CD14-positive monocyte (primary cell): ENCODE measurements around the gene LRRFIP1. TPM values are rescaled to one million over a fixed set of nuclear protein-coding genes. Genes with fewer than 3 reads are reported as not detected.

ENCODE experiments used
- DNase-seq, 3 donors: peaks; one replicate each; pipeline ENCODE4 v3.0.0-alpha.2; 2011 to 2022
- H2AFZ ChIP-seq: 2 replicates; pipeline ENCODE4 v1.6.0; 2012; ENCODE audit warnings: mild to moderate bottlenecking, low read depth, low read length, inconsistent platforms; ENCODE audit not compliant: insufficient read depth, poor library complexity, severe bottlenecking
- H3K27ac ChIP-seq, 2 donors: 1 replicate in 1 of 2; 2 replicates in 1 of 2; pipeline ENCODE4 v1.5.1; 2012 to 2013; ENCODE audit warnings: low read length in 2 of 2, control low read depth in 1 of 2, inconsistent platforms in 1 of 2, low read depth in 1 of 2, mild to moderate bottlenecking in 1 of 2
- H3K27me3 ChIP-seq, 2 donors: one replicate each; pipeline versions ENCODE4 v1.6.0 to v1.6.1; 2011 to 2013; ENCODE audit warnings: low read length in 2 of 2; ENCODE audit not compliant: control insufficient read depth in 2 of 2, insufficient read depth in 2 of 2
- H3K36me3 ChIP-seq, 2 donors: replicated peaks in 1 of 2; 1 replicate in 1 of 2; 2 replicates in 1 of 2; pipeline versions ENCODE4 v1.5.1 to v1.6.1; 2012 to 2013; ENCODE audit warnings: low read length in 2 of 2, control low read depth in 1 of 2, inconsistent platforms in 1 of 2, mild to moderate bottlenecking in 1 of 2; ENCODE audit not compliant: insufficient read depth in 2 of 2, control insufficient read depth in 1 of 2
- H3K4me1 ChIP-seq, 2 donors: 1 replicate in 1 of 2; 2 replicates in 1 of 2; pipeline versions ENCODE4 v1.5.1 to v1.6.1; 2012 to 2013; ENCODE audit warnings: low read length in 2 of 2, control low read depth in 1 of 2, inconsistent platforms in 1 of 2, mild to moderate bottlenecking in 1 of 2, moderate library complexity in 1 of 2; ENCODE audit not compliant: insufficient read depth in 2 of 2, control insufficient read depth in 1 of 2
- H3K4me2 ChIP-seq: replicated peaks from 2 replicates; pipeline ENCODE3; 2012; ENCODE audit warnings: low read length, moderate library complexity, mild to moderate bottlenecking; ENCODE audit not compliant: poor library complexity, severe bottlenecking; ENCODE audit errors: extremely low read depth
- H3K4me3 ChIP-seq, 3 experiments: fragments of 200-600 bp in 1 of 3; sonication (generic) in 1 of 3; replicated peaks in 1 of 3; 1 replicate in 2 of 3; 2 replicates in 1 of 3; pipeline ENCODE4 v1.5.1; 2011 to 2013; ENCODE audit warnings: low read length in 3 of 3, mild to moderate bottlenecking in 3 of 3, control low read depth in 2 of 3, low read depth in 2 of 3, inconsistent platforms in 1 of 3, moderate library complexity in 1 of 3
- H3K79me2 ChIP-seq: 2 replicates; pipeline ENCODE4 v1.6.0; 2012; ENCODE audit warnings: mild to moderate bottlenecking, control low read depth, inconsistent platforms, low read length, moderate library complexity; ENCODE audit not compliant: insufficient read depth
- H3K9ac ChIP-seq: 2 replicates; pipeline ENCODE4 v1.6.0; 2017; ENCODE audit warnings: low read length, mild to moderate bottlenecking; ENCODE audit not compliant: insufficient read depth, poor library complexity, severe bottlenecking
- H3K9me3 ChIP-seq, 2 donors: replicated peaks in 1 of 2; 1 replicate in 1 of 2; 2 replicates in 1 of 2; pipeline versions ENCODE4 v1.5.1 to v1.6.1; 2012 to 2013; ENCODE audit warnings: low read length in 2 of 2, control low read depth in 1 of 2; ENCODE audit not compliant: control insufficient read depth in 1 of 2, insufficient read depth in 1 of 2
- H4K20me1 ChIP-seq: 2 replicates; pipeline ENCODE4 v1.6.0; 2012; ENCODE audit warnings: mild to moderate bottlenecking, low read length, control low read depth, moderate library complexity; ENCODE audit not compliant: insufficient read depth
- H3K27ac Mint-ChIP-seq, 7 donors: one replicate each; pipeline ENCODE4 v1.8.0; 2020; ENCODE audit warnings: mild to moderate bottlenecking in 7 of 7, mixed read lengths in 7 of 7, moderate library complexity in 6 of 7, inconsistent platforms in 2 of 7
- H3K27me3 Mint-ChIP-seq, 3 donors: one replicate each; pipeline ENCODE4 v1.8.0; 2021 to 2022; ENCODE audit warnings: low read depth in 3 of 3, mild to moderate bottlenecking in 3 of 3, mixed read lengths in 3 of 3, moderate library complexity in 3 of 3, inconsistent platforms in 1 of 3
- H3K36me3 Mint-ChIP-seq, 2 donors: one replicate each; pipeline ENCODE4 v1.8.0; 2020; ENCODE audit warnings: mixed read lengths in 2 of 2, inconsistent platforms in 1 of 2, mild to moderate bottlenecking in 1 of 2
- H3K4me1 Mint-ChIP-seq: one replicate; pipeline ENCODE4 v1.8.0; 2020; ENCODE audit warnings: mild to moderate bottlenecking, mixed read lengths
- H3K4me3 Mint-ChIP-seq, 2 donors: one replicate each; pipeline ENCODE4 v1.8.0; 2020; ENCODE audit warnings: mild to moderate bottlenecking in 2 of 2, mixed read lengths in 2 of 2, moderate library complexity in 1 of 2
- H3K9me3 Mint-ChIP-seq, 7 donors: one replicate each; pipeline ENCODE4 v1.8.0; 2020 to 2022; ENCODE audit warnings: mixed read lengths in 7 of 7, mild to moderate bottlenecking in 6 of 7, moderate library complexity in 6 of 7, inconsistent platforms in 2 of 7
- CTCF ChIP-seq: fragments of 200-600 bp; IDR thresholded peaks from one replicate; pipeline ENCODE4 v1.8.0; 2022; ENCODE audit warnings: antibody characterized with exemption, mild to moderate bottlenecking
- WGBS: methylation state at CpG from one replicate; pipeline ENCODE4 v1.1.5; 2013; ENCODE audit warnings: missing lambda C conversion rate; ENCODE audit not compliant: insufficient coverage; 5-methylcytosine and 5-hydroxymethylcytosine counted together
- intact Hi-C, 2 donors: fragments of 100-400 bp; cut with micrococcal nuclease; formaldehyde crosslinking; loops; one replicate each; pipeline versions ENCODE4 v1.15.0 to v1.15.1; 2023
- polyA plus RNA-seq, 3 donors: library from polyadenylated mRNA; depleted of rRNA in 1 of 3; unstranded in 2 of 3; stranded (reverse) in 1 of 3; fragments of 300-500 nt in 2 of 3; fragments of >200 nt in 1 of 3; fragmentation: Illumina TruSeq in 2 of 3; gene quantifications; 1 replicate in 2 of 3; 2 replicates in 1 of 3; pipeline ENCODE4 v1.2.3, GENCODE V29; 2012 to 2021

The LRRFIP1 gene
- polyA plus RNA-seq, 3 donors = 67.3 to 148 (median 98.3) TPM

GRCh38 chr2:237691908-237692600 lies 64.7 kb downstream of the LRRFIP1 start:
- Mint-ChIP-seq H3K4me1 (peaks cover 67% of the 10 kb centered on the region), H3K27ac (peak overlapping the region; percentile 96 to 100 (median 99)), H3K27me3 (peaks cover 0 to 3% (median 0%) of the 10 kb centered on the region in 3 donors), H3K9me3 (peaks cover 0 to 2% (median 0%) of the 10 kb centered on the region in 7 donors), H3K4me3 (peak overlapping the region; percentile 100), H3K36me3 (peaks cover 21 to 29% of the 10 kb centered on the region in 2 donors)
- Histone ChIP-seq H3K9me3 (no peaks in the 10 kb centered on the region), H3K79me2 (peaks cover 80% of the 10 kb centered on the region), H3K36me3 (no peaks in the 10 kb centered on the region), H2AFZ (no peak overlapping the region), H3K4me2 (peak overlapping the region; percentile 97), H3K4me3 (peak overlapping the region; percentile 93 to 100 (median 95)), H3K4me1 (peaks cover 63 to 79% of the 10 kb centered on the region in 2 donors), H4K20me1 (peaks cover 49% of the 10 kb centered on the region), H3K9ac (peak overlapping the region; percentile 99), H3K27me3 (no peaks in the 10 kb centered on the region), H3K27ac (peak overlapping the region; percentile 94 to 100)
- intact Hi-C loops = loop anchor here (2.0 to 5.0 kb wide), 2 partner anchors 19 to 35 kb away; no protein-coding TSS in a partner anchor
- peak; percentile 88 to 93 (median 92) for DNase-seq
- WGBS = under 1% methylated on average over 69 of the region's 94 CpGs
- TF ChIP-seq CTCF = no peak

DNA sequence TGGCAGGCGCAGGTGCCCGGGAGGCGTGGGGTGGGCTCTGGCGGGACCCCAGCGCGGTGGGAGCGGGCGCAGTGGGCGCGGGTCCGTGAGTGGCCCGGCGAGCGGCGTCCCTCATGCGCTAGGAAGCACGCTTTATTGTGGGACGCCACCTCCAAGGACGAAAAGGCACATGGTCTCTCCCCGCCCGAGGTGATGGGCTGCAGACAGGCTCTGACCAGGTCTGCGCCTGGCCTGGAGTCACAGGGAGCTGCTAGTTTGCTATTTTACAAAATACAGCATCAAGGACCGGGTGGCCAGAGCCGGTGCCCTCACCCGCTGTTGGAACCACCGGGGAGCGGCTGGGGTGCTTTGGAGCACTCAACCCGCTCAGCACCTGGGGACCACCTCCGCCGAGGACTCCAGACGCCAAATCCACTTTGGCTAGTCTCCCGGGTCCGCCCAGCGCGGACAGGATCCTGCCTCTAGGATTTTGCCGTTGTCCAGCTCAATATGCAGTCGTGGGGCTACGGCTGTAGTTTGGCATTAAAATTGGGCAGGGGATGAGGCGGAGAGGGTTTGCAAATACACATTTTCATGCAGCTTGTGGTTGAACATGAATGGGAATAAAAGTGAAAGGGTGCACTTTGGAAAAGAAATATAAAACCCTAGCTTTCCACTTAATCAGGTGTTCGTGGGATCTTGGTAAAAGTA lies 65.4 kb downstream of the LRRFIP1 start:
- H3K4me1 Mint-ChIP-seq = peaks cover 67% of the 10 kb centered on the region

More for the DNA sequence above, 65.4 kb downstream of the LRRFIP1 start:
- Mint-ChIP-seq H3K27me3 (peaks cover 0 to 3% (median 0%) of the 10 kb centered on the region in 3 donors), H3K9me3 (peaks cover 0 to 2% (median 0%) of the 10 kb centered on the region in 7 donors), H3K36me3 (peaks cover 27 to 35% of the 10 kb centered on the region in 2 donors), H3K4me3 (peak overlapping the region; percentile 100), H3K27ac (peak overlapping the region; percentile 96 to 99 (median 99))
- no peak for TF ChIP-seq CTCF
- under 1% methylated on average over 36 of the region's 40 CpGs for WGBS
- intact Hi-C loops = loop anchor here (2.0 to 5.0 kb wide), 2 partner anchors 20 to 35 kb away; no protein-coding TSS in a partner anchor
- H3K4me1 ChIP-seq = peaks cover 64 to 81% of the 10 kb centered on the region in 2 donors
- peak overlapping the region; percentile 99 for H3K9ac ChIP-seq
- no peaks in the 10 kb centered on the region for H3K27me3 ChIP-seq
- H3K4me2 ChIP-seq = peak overlapping the region; percentile 97
- H3K36me3 ChIP-seq = no peaks in the 10 kb centered on the region
- H3K79me2 ChIP-seq = peaks cover 87% of the 10 kb centered on the region
- H3K27ac ChIP-seq = peak overlapping the region; percentile 94 to 98
- no peaks in the 10 kb centered on the region for H3K9me3 ChIP-seq
- no peak for DNase-seq
- H4K20me1 ChIP-seq = peaks cover 56% of the 10 kb centered on the region
- H2AFZ ChIP-seq = no peak overlapping the region
- H3K4me3 ChIP-seq = peak overlapping the region; percentile 76 to 100 (median 95)
